Natural killer cell (primary cell): Measurements from ENCODE around the gene THPO. TPM values are rescaled to one million over a fixed set of nuclear protein-coding genes. Genes with fewer than 3 reads are reported as not detected.

Experiments used
- ATAC-seq, 3 donors: fragments of 150-1000 bp in 2 of 3; fragments of 200-7000 bp in 1 of 3; cut with Tn5 transposase; 1 replicate in 1 of 3; 2 replicates in 2 of 3; pipeline ENCODE4 v1.10.0; 2021; ENCODE audit warnings: mild to moderate bottlenecking in 2 of 3, moderate library complexity in 2 of 3
- DNase-seq, 2 donors: peaks; one replicate each; pipeline versions ENCODE4 v3.0.0 to v3.0.0-alpha.2; 2013 to 2021; ENCODE audit warnings: mixed read lengths in 1 of 2
- H3K27ac ChIP-seq: one replicate; pipeline ENCODE4 v1.5.1; 2013; ENCODE audit warnings: mild to moderate bottlenecking, low read length
- H3K27me3 ChIP-seq: one replicate; pipeline ENCODE4 v1.6.1; 2013; ENCODE audit warnings: low read length; ENCODE audit not compliant: control insufficient read depth, insufficient read depth
- H3K36me3 ChIP-seq: one replicate; pipeline ENCODE4 v1.6.1; 2013; ENCODE audit warnings: low read length; ENCODE audit not compliant: control insufficient read depth, insufficient read depth
- H3K4me1 ChIP-seq: one replicate; pipeline ENCODE4 v1.6.1; 2013; ENCODE audit warnings: low read length; ENCODE audit not compliant: control insufficient read depth, insufficient read depth
- H3K4me3 ChIP-seq: one replicate; pipeline ENCODE4 v1.5.1; 2013; ENCODE audit warnings: low read length
- H3K9me3 ChIP-seq: one replicate; pipeline ENCODE4 v1.6.1; 2013; ENCODE audit warnings: low read length; ENCODE audit not compliant: control insufficient read depth, insufficient read depth
- H3K27ac Mint-ChIP-seq, 2 donors: one replicate each; pipeline ENCODE4 v1.8.0; 2022; ENCODE audit warnings: mild to moderate bottlenecking in 2 of 2, mixed read lengths in 2 of 2, moderate library complexity in 1 of 2
- H3K27me3 Mint-ChIP-seq, 2 donors: one replicate each; pipeline ENCODE4 v1.8.0; 2022; ENCODE audit warnings: low read depth in 2 of 2, mixed read lengths in 2 of 2
- H3K36me3 Mint-ChIP-seq: one replicate; pipeline ENCODE4 v1.8.0; 2022; ENCODE audit warnings: mixed read lengths
- H3K4me1 Mint-ChIP-seq, 2 donors: one replicate each; pipeline ENCODE4 v1.8.0; 2022; ENCODE audit warnings: mixed read lengths in 2 of 2
- H3K4me3 Mint-ChIP-seq: one replicate; pipeline ENCODE4 v1.8.0; 2022; ENCODE audit warnings: mild to moderate bottlenecking, moderate library complexity, mixed read lengths
- H3K9me3 Mint-ChIP-seq, 2 donors: one replicate each; pipeline ENCODE4 v1.8.0; 2022; ENCODE audit warnings: mixed read lengths in 2 of 2
- WGBS: methylation state at CpG from one replicate; pipeline ENCODE4 v1.1.7; 2013; ENCODE audit warnings: missing lambda C conversion rate; ENCODE audit not compliant: insufficient coverage; 5-methylcytosine and 5-hydroxymethylcytosine counted together
- intact Hi-C: fragments of 100-400 bp; cut with micrococcal nuclease; formaldehyde crosslinking; loops from one replicate; pipeline ENCODE4 v1.14.2; 2022
- total RNA-seq, 4 donors: library from RNA; stranded (reverse); fragments of 120-200 nt in 1 of 4; gene quantifications; one replicate each; pipeline versions ENCODE4 v1.2.3 to v1.2.4, GENCODE V29; 2013 to 2022
- TF ChIP-seq, protein P1 (sequence below): fragments of 200-600 bp; IDR thresholded peaks from one replicate; pipeline ENCODE4 v1.8.0; 2022; ENCODE audit warnings: antibody characterized with exemption

THPO gene
- total RNA-seq, 3 donors from 2014 or later (not counting 1 experiment from before 2014, with no cell fraction given): not detected

GRCh38 chr3:184389384-184389783 is 11.4 kb upstream of the THPO start:
- Mint-ChIP-seq H3K36me3 (no peaks in the 10 kb centered on the region), H3K9me3 (no peaks in the 10 kb centered on the region), H3K27me3 (peaks cover 0 to 26% of the 10 kb centered on the region in 2 donors), H3K27ac (no peak overlapping the region), H3K4me3 (no peak overlapping the region), H3K4me1 (no peaks in the 10 kb centered on the region)
- H3K27ac ChIP-seq: no peak overlapping the region
- ATAC-seq (no peak), DNase-seq (no peak)
- no peaks in the 10 kb centered on the region for H3K27me3 ChIP-seq
- H3K4me3 ChIP-seq: no peak overlapping the region
- TF ChIP-seq, protein P1, sequence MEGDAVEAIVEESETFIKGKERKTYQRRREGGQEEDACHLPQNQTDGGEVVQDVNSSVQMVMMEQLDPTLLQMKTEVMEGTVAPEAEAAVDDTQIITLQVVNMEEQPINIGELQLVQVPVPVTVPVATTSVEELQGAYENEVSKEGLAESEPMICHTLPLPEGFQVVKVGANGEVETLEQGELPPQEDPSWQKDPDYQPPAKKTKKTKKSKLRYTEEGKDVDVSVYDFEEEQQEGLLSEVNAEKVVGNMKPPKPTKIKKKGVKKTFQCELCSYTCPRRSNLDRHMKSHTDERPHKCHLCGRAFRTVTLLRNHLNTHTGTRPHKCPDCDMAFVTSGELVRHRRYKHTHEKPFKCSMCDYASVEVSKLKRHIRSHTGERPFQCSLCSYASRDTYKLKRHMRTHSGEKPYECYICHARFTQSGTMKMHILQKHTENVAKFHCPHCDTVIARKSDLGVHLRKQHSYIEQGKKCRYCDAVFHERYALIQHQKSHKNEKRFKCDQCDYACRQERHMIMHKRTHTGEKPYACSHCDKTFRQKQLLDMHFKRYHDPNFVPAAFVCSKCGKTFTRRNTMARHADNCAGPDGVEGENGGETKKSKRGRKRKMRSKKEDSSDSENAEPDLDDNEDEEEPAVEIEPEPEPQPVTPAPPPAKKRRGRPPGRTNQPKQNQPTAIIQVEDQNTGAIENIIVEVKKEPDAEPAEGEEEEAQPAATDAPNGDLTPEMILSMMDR: no peak
- H3K36me3 ChIP-seq: no peaks in the 10 kb centered on the region
- intact Hi-C loops: no loop called here
- no peaks in the 10 kb centered on the region for H3K9me3 ChIP-seq
- H3K4me1 ChIP-seq: no peaks in the 10 kb centered on the region
- 63% methylated on average over 3 of the region's 5 CpGs for WGBS

DNA sequence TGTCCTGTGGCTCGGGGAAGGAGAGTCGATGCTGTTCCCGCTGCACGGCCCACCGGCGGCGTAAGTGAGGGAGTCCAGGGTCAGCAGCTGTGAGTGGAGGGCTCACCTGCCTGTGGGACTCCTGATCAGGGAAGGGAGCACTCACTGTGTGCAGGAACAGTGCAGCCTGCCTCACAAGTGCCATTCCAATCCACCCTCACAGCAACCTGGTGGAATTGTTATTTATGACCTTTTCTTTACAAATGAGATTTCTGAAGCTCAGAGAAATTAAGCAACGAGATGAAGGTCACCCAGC is 10.9 kb upstream of the THPO start:
- no peak for DNase-seq
- TF ChIP-seq, protein P1: no peak
- Mint-ChIP-seq H3K9me3 (no peaks in the 10 kb centered on the region), H3K27me3 (peaks cover 0 to 29% of the 10 kb centered on the region in 2 donors), H3K36me3 (no peaks in the 10 kb centered on the region), H3K4me3 (no peak overlapping the region), H3K4me1 (no peaks in the 10 kb centered on the region), H3K27ac (no peak overlapping the region)
- H3K4me1 ChIP-seq: no peaks in the 10 kb centered on the region
- no peak overlapping the region for H3K4me3 ChIP-seq
- intact Hi-C loops: no loop called here
- no peaks in the 10 kb centered on the region for H3K9me3 ChIP-seq
- H3K27ac ChIP-seq: no peak overlapping the region
- H3K36me3 ChIP-seq: no peaks in the 10 kb centered on the region
- WGBS: 85% methylated on average over 8 of the region's 8 CpGs
- ATAC-seq: no peak
- H3K27me3 ChIP-seq: no peaks in the 10 kb centered on the region

GRCh38 chr3:184388164-184388935 is 10.3 kb upstream of the THPO start:
- no peak overlapping the region for H3K4me3 Mint-ChIP-seq
- Histone ChIP-seq H3K4me1 (no peaks in the 10 kb centered on the region), H3K4me3 (no peak overlapping the region), H3K27ac (no peak overlapping the region), H3K36me3 (no peaks in the 10 kb centered on the region), H3K27me3 (no peaks in the 10 kb centered on the region), H3K9me3 (no peaks in the 10 kb centered on the region)
- intact Hi-C loops: no loop called here
- peaks cover 0 to 31% of the 10 kb centered on the region in 2 donors for H3K27me3 Mint-ChIP-seq
- TF ChIP-seq, protein P1: no peak
- WGBS: 72% methylated on average over 8 of the region's 8 CpGs
- H3K36me3 Mint-ChIP-seq: no peaks in the 10 kb centered on the region
- no peaks in the 10 kb centered on the region for H3K9me3 Mint-ChIP-seq
- H3K27ac Mint-ChIP-seq: no peak overlapping the region
- no peaks in the 10 kb centered on the region for H3K4me1 Mint-ChIP-seq
- DNase-seq (no peak), ATAC-seq (no peak)

- H3K4me1 Mint-ChIP-seq: no peaks in the 10 kb centered on the region
- DNase-seq (no peak), ATAC-seq (no peak)
- intact Hi-C loops: no loop called here
- H3K4me3 ChIP-seq: no peak overlapping the region
- H3K4me1 ChIP-seq: no peaks in the 10 kb centered on the region
- H3K9me3 ChIP-seq: no peaks in the 10 kb centered on the region
- H3K27ac Mint-ChIP-seq: no peak overlapping the region
- H3K27ac ChIP-seq: no peak overlapping the region
- no peaks in the 10 kb centered on the region for H3K9me3 Mint-ChIP-seq
- no peaks in the 10 kb centered on the region for H3K36me3 ChIP-seq
- no peak overlapping the region for H3K4me3 Mint-ChIP-seq
- H3K36me3 Mint-ChIP-seq: no peaks in the 10 kb centered on the region
- WGBS: 91% methylated on average over 12 of the region's 12 CpGs
- H3K27me3 ChIP-seq: peaks cover 5% of the 10 kb centered on the region
- TF ChIP-seq, protein P1: no peak
- H3K27me3 Mint-ChIP-seq: peaks cover 0 to 38% of the 10 kb centered on the region in 2 donors
Measured at GRCh38 chr3:184387174-184387714, 9.2 kb upstream of the THPO start.
